Measurements from ENCODE around the gene GLP2R.
A peak's percentile ranks its signal among the peaks of the same experiment; 100 is the strongest.

The GLP2R gene

DNA sequence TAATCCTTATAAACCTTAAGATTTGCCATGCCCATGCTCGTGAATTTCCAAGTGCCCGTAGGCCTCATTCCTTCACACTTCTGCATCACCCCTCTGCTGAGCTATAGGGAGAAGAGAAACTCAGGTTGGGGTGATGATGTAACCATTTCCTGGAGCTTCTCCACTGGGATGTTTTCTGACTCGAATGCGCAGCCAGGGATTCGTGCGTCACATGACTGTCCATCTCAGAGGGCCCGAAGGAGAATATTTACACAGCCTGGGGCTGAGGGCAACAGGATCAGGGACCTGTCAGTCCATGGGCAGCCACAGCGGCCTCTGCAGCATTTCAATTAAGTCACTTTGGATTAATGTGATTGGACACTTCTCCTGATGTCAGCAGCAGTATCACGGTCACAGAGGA lies 12.6 kb upstream of the GLP2R start:
- TF ChIP-seq, protein P1, sequence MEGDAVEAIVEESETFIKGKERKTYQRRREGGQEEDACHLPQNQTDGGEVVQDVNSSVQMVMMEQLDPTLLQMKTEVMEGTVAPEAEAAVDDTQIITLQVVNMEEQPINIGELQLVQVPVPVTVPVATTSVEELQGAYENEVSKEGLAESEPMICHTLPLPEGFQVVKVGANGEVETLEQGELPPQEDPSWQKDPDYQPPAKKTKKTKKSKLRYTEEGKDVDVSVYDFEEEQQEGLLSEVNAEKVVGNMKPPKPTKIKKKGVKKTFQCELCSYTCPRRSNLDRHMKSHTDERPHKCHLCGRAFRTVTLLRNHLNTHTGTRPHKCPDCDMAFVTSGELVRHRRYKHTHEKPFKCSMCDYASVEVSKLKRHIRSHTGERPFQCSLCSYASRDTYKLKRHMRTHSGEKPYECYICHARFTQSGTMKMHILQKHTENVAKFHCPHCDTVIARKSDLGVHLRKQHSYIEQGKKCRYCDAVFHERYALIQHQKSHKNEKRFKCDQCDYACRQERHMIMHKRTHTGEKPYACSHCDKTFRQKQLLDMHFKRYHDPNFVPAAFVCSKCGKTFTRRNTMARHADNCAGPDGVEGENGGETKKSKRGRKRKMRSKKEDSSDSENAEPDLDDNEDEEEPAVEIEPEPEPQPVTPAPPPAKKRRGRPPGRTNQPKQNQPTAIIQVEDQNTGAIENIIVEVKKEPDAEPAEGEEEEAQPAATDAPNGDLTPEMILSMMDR (conservative IDR thresholded peaks at IDR 0.05; ENCODE audit: low read length), result no peak
- DNase-seq (ENCODE audit: low read depth), result no peak
- no peak overlapping the region for H3K4me3 ChIP-seq (ENCODE audit: low read length)

DNA sequence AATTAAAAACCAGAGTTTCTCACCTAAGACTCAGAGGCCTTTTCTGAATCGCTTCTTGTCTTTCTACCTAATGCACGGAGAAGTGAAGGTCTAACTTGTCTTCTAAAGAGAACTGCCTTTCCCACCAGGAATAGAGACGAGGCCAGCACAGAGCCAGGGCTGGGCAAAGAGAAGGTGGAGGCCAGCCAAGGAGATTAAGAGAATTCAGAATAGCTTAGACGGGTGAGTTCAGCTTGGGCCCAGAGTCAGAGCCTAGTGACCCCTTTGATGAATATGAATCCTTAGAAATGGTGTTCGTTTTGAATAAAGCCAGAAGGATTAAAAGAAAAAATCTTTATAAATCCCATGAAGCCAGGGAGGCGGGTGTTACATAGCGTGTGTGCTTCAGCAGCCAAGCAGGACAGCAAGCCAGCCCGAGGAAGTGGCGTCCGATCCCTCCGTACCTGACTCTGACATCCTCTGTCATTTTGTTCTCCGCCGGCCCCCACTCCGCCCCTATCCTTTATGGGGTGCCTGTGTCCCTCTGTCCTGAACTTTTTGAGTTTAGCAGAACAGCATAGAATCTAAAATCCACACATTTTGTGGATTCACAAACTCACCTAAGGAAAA lies 11.3 kb upstream of the GLP2R start:
- DNase-seq (ENCODE audit: low read depth), result no peak
- TF ChIP-seq, protein P1 (conservative IDR thresholded peaks at IDR 0.05; ENCODE audit: low read length), result no peak
- H3K4me3 ChIP-seq (ENCODE audit: low read length), result no peak overlapping the region

DNA sequence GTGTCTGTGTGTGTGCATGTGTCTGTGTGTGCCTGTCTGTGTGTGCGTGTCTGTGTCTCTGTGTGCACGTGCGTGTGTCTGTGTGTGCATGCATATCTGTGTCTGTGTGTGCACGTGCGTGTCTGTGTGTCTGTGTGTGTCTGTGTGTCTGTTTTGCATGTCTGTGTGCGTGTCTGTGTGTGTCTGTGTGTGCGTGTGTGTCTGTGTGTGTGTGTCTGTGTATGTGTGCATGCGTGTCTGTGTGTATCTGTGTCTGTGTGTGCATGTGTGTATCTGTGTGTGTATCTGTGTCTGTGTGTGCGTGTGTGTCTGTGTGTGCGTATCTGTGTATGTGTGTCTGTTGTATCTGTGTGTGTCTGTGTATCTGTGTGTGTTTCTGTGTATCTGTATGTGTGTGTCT lies 9.3 kb upstream of the GLP2R start:
- TF ChIP-seq, protein P1 (conservative IDR thresholded peaks at IDR 0.05; ENCODE audit: low read length), result no peak
- DNase-seq (ENCODE audit: low read depth), result no peak
- H3K4me3 ChIP-seq (ENCODE audit: low read length), result no peak overlapping the region

DNA sequence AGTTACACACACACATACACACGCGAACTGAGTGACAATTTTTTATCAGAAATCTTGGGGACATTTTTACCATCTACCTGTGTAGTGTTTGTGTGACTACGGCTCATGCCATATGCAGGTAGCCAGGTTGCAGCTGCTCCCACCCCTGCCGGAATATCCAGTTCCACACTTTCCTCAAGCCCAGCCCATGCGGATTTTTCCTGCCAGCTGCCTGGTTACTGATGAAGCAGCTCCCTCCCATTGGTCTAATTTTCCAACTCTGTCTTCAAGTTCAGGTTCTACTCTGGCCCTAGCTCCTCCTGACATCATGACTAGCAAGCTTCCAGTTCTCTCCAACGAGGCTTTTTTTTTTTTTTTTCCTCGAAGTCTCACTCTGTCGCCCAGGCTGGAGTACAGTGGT lies 8.6 kb upstream of the GLP2R start:
- TF ChIP-seq, protein P1 (conservative IDR thresholded peaks at IDR 0.05; ENCODE audit: low read length), result no peak
- H3K4me3 ChIP-seq (ENCODE audit: low read length), result no peak overlapping the region
- peak; percentile 20 for DNase-seq (ENCODE audit: low read depth)

DNA sequence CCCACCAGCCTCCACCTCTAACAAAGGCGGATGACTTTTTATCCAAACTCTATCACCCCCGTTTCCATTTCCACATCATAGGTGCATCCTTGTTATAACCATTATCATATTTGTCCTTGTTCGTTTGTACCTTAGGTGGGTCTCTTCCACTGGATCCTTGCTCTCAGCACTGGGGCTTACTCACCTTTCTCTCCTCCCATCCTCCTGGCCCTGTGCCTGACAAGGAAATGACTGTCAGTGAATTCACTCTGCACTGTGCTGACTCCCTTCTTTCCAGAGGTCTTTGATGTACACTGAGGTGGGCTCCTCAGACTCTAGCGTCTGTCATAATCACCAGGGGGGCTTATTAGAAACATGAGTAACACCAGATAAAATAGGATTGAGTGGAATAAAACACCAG lies 7.0 kb upstream of the GLP2R start:
- H3K4me3 ChIP-seq (ENCODE audit: low read length), result no peak overlapping the region
- TF ChIP-seq, protein P1 (conservative IDR thresholded peaks at IDR 0.05; ENCODE audit: low read length), result no peak
- no peak for DNase-seq (ENCODE audit: low read depth)

DNA sequence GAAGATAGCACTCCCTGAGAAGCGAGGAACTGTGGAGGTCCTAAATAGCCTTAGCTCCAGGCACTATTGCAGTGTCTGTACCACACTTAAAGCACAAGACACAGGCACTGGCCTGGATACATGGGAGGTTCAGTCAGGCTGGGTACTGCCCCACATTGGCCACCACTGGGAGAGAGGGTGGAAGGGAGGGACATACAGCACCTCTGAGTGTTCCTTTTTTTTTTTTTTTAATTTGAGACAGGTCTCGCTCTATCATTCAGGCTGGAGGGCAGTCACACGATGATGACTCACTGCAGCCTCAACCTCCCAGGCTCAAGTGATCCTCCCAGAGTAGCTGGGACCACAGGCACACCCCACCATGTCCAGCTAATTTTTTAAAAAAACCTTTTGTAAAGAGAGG lies 5.3 kb upstream of the GLP2R start:
- TF ChIP-seq, protein P1 (conservative IDR thresholded peaks at IDR 0.05; ENCODE audit: low read length), result no peak
- H3K4me3 ChIP-seq (ENCODE audit: low read length), result no peak overlapping the region
- no peak for DNase-seq (ENCODE audit: low read depth)

DNA sequence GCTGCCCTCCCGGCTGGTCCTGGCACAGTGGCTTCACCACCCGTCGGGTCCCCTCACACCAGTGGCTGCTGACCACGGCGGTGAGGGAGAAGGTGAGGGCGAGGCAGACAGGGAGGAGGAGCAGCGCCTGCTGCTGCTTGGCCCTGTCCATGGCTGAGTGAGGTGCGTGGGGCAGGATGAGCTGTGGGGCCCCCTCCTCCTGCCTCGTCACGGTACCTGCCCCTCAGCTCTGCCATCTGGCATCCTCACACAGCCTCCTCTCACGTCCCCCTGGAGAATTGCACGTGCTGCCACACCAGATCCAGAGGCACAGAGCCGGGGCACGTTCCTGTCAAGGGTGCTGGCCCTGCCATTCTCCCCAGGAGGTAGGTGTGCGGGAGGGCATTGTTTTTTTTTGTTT lies 3.8 kb upstream of the GLP2R start, which contains the start of gene GSG1L2:
GSG1L2 (minus strand) TSS at position 159 of the 400 bp plus-strand sequence; CDS start at position 151, 8 bp downstream.
- TF ChIP-seq, protein P1 (conservative IDR thresholded peaks at IDR 0.05; ENCODE audit: low read length), result no peak
- DNase-seq (ENCODE audit: low read depth), result no peak
- H3K4me3 ChIP-seq (ENCODE audit: low read length), result no peak within 1 kb of the TSS
